ENCODE data around the gene TMEM45B.

The TMEM45B gene

DNA sequence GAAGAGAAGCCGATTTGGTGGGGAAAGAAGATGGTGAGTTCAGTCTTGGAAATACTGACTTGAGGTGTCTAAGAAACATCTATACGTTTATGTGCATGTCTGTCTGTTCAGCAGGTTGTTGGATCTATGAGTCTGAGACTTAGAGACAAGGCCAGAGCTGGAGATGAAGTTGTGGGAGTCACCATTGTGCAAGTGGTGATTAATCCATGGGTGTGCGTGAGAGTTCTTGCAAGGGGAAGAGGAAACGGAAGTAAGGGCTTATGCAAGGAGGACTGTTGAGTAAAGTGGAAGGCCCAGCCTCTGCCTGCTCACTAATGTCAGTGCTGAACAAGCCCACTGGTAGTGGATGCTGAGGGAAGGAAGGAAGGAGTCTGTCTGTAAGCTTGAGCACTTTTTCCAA, 9.7 kb downstream of the TMEM45B start:
- TF ChIP-seq, protein P1, sequence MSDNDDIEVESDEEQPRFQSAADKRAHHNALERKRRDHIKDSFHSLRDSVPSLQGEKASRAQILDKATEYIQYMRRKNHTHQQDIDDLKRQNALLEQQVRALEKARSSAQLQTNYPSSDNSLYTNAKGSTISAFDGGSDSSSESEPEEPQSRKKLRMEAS (IDR thresholded peaks at IDR 0.05), result no peak
- TF ChIP-seq CREB1 (IDR thresholded peaks at IDR 0.05; ENCODE audit: low read depth) (no peak), TCF12 (IDR thresholded peaks at IDR 0.05; ENCODE audit: low read depth) (no peak), FOXM1 (IDR thresholded peaks at IDR 0.05; ENCODE audit: borderline replicate concordance, low read depth) (no peak), TAF1 (IDR thresholded peaks at IDR 0.05; ENCODE audit: low read depth) (no peak), EP300 (IDR thresholded peaks at IDR 0.05; ENCODE audit: borderline replicate concordance) (no peak), RAD21 (IDR thresholded peaks at IDR 0.05; ENCODE audit: low read depth) (no peak), CEBPB (IDR thresholded peaks at IDR 0.05) (no peak), NFIC (IDR thresholded peaks at IDR 0.05) (no peak), ZBTB7A (IDR thresholded peaks at IDR 0.05; ENCODE audit: low read depth) (no peak), TEAD4 (IDR thresholded peaks at IDR 0.05) (no peak), YY1 (IDR thresholded peaks at IDR 0.05; ENCODE audit: low read depth) (no peak), EGR1 (IDR thresholded peaks at IDR 0.05) (no peak)
- TF ChIP-seq, protein P2, sequence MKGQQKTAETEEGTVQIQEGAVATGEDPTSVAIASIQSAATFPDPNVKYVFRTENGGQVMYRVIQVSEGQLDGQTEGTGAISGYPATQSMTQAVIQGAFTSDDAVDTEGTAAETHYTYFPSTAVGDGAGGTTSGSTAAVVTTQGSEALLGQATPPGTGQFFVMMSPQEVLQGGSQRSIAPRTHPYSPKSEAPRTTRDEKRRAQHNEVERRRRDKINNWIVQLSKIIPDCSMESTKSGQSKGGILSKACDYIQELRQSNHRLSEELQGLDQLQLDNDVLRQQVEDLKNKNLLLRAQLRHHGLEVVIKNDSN (IDR thresholded peaks at IDR 0.05), result no peak
- TF ChIP-seq, protein P3, sequence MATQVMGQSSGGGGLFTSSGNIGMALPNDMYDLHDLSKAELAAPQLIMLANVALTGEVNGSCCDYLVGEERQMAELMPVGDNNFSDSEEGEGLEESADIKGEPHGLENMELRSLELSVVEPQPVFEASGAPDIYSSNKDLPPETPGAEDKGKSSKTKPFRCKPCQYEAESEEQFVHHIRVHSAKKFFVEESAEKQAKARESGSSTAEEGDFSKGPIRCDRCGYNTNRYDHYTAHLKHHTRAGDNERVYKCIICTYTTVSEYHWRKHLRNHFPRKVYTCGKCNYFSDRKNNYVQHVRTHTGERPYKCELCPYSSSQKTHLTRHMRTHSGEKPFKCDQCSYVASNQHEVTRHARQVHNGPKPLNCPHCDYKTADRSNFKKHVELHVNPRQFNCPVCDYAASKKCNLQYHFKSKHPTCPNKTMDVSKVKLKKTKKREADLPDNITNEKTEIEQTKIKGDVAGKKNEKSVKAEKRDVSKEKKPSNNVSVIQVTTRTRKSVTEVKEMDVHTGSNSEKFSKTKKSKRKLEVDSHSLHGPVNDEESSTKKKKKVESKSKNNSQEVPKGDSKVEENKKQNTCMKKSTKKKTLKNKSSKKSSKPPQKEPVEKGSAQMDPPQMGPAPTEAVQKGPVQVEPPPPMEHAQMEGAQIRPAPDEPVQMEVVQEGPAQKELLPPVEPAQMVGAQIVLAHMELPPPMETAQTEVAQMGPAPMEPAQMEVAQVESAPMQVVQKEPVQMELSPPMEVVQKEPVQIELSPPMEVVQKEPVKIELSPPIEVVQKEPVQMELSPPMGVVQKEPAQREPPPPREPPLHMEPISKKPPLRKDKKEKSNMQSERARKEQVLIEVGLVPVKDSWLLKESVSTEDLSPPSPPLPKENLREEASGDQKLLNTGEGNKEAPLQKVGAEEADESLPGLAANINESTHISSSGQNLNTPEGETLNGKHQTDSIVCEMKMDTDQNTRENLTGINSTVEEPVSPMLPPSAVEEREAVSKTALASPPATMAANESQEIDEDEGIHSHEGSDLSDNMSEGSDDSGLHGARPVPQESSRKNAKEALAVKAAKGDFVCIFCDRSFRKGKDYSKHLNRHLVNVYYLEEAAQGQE (IDR thresholded peaks at IDR 0.05; ENCODE audit: low read depth), result no peak

DNA sequence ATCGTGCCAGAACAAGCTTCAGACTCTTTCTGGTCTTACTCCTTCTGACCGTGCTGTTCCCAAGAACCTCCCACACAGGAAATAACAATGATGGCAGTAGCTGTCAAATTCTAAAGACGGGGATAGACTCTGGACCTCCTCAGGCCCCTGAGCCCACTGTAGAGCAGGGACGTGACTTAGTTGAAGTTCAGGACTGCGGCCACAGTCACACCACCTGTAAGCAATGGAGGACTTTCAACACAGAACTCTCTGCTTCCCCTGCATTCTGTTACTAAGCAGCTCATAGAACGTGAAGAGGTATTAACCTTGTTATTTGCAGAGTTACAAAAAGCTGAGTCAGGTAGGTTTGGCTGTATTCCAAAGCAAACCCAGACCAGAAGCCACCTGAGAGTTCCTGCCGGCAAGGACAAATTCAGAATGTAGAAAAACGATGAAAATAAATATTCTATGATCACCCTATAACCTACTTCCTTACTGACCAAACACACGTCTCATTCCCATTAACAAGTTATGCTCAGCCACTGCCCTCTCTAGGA, 12.7 kb downstream of the TMEM45B start:
- TF ChIP-seq ZBTB7A (IDR thresholded peaks at IDR 0.05; ENCODE audit: low read depth), result no peak
- TF ChIP-seq, protein P2 (IDR thresholded peaks at IDR 0.05), result no peak
- TF ChIP-seq TEAD4 (IDR thresholded peaks at IDR 0.05), result no peak
- TF ChIP-seq EP300 (IDR thresholded peaks at IDR 0.05; ENCODE audit: borderline replicate concordance), result no peak
- peak; percentile 50; the same call in 1 of the 2 replicates for TF ChIP-seq NFIC (IDR thresholded peaks at IDR 0.05)
- TF ChIP-seq, protein P1 (IDR thresholded peaks at IDR 0.05), result no peak
- 0 out of 2 replicates have a peak, but pooled peaks have one; percentile 19 for TF ChIP-seq YY1 (IDR thresholded peaks at IDR 0.05; ENCODE audit: low read depth)

DNA sequence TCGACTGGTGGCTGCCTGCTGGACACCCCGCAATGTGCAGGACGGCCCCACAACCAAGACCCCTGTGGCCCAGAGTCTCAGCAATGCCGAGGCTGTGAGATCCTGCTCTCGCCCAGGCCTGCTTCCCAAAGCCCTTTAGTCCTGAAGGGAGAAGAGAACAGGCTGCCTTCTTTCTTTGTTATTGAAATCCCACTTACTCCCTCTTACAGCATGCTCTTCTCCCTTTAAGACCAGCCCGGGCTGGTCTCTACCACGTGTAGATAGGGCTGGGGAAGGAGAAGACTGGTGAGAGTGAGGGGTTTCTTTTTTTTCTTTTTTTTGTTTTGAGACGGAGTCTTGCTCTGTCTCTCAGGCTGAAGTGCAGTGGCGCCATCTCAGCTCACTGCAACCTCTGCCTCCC, 21.3 kb downstream of the TMEM45B start:
- TF ChIP-seq YY1 (IDR thresholded peaks at IDR 0.05; ENCODE audit: low read depth) (no peak), TAF1 (IDR thresholded peaks at IDR 0.05; ENCODE audit: low read depth) (no peak)

DNA sequence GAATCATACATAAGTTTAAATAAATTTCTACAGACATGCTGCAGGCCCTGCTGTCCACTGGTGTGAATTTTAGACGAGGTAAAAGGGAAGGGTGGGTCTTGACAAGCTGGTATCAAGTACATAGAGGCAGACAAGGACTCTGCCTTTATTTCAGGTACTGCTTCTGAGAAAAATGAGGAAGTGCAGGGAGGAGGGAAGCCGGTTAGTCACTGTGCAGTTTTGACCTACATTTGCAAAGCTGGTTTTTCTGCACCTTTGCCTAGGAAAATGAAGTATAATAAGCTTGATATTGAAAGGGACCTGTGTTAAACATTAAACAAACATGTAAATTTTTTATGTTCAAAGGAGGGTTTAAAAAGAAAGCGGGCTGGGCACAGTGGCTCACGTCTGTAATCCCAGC, 24.6 kb downstream of the TMEM45B start:
- no peak for TF ChIP-seq YY1 (IDR thresholded peaks at IDR 0.05; ENCODE audit: low read depth)
- no peak for TF ChIP-seq CREB1 (IDR thresholded peaks at IDR 0.05; ENCODE audit: low read depth)
- no peak for TF ChIP-seq RAD21 (IDR thresholded peaks at IDR 0.05; ENCODE audit: low read depth)
- TF ChIP-seq FOXM1 (IDR thresholded peaks at IDR 0.05; ENCODE audit: borderline replicate concordance, low read depth), result no peak
- TF ChIP-seq, protein P3 (IDR thresholded peaks at IDR 0.05; ENCODE audit: low read depth), result no peak
- no peak for TF ChIP-seq TAF1 (IDR thresholded peaks at IDR 0.05; ENCODE audit: low read depth)
- no peak for TF ChIP-seq NFIC (IDR thresholded peaks at IDR 0.05)
- no peak for TF ChIP-seq ZBTB7A (IDR thresholded peaks at IDR 0.05; ENCODE audit: low read depth)
- no peak for TF ChIP-seq EGR1 (IDR thresholded peaks at IDR 0.05)
- no peak for TF ChIP-seq TCF12 (IDR thresholded peaks at IDR 0.05; ENCODE audit: low read depth)
- TF ChIP-seq, protein P1 (IDR thresholded peaks at IDR 0.05), result no peak
- TF ChIP-seq, protein P2 (IDR thresholded peaks at IDR 0.05), result no peak
- TF ChIP-seq TEAD4 (IDR thresholded peaks at IDR 0.05), result no peak
- TF ChIP-seq CEBPB (IDR thresholded peaks at IDR 0.05), result no peak
- no peak for TF ChIP-seq EP300 (IDR thresholded peaks at IDR 0.05; ENCODE audit: borderline replicate concordance)

DNA sequence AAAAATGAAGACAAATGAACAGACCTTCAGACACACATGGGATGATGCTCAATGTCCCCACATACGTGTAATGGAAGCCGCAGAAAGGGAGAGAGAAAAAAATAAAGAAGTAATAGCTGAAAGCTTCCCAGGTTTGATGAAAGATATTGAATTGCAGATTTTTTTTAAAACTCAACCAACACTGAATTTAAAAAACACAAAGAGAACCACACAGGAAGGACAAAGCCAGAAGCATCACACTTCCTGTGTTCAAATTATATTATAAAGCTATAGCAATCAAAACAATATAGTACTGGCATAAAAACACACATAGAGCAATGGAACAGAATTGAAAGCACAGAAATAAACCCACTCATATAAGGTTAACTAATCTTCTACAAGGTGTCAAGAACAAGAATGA, 26.5 kb downstream of the TMEM45B start:
- no peak for TF ChIP-seq NFIC (IDR thresholded peaks at IDR 0.05)
- TF ChIP-seq FOXM1 (IDR thresholded peaks at IDR 0.05; ENCODE audit: borderline replicate concordance, low read depth), result no peak
- TF ChIP-seq ZBTB7A (IDR thresholded peaks at IDR 0.05; ENCODE audit: low read depth), result no peak
- TF ChIP-seq, protein P2 (IDR thresholded peaks at IDR 0.05), result no peak
- TF ChIP-seq TCF12 (IDR thresholded peaks at IDR 0.05; ENCODE audit: low read depth), result no peak
- no peak for TF ChIP-seq CEBPB (IDR thresholded peaks at IDR 0.05)
- TF ChIP-seq TAF1 (IDR thresholded peaks at IDR 0.05; ENCODE audit: low read depth), result no peak
- TF ChIP-seq CREB1 (IDR thresholded peaks at IDR 0.05; ENCODE audit: low read depth), result no peak
- no peak for TF ChIP-seq EGR1 (IDR thresholded peaks at IDR 0.05)
- no peak for TF ChIP-seq EP300 (IDR thresholded peaks at IDR 0.05; ENCODE audit: borderline replicate concordance)
- TF ChIP-seq, protein P1 (IDR thresholded peaks at IDR 0.05), result no peak
- no peak for TF ChIP-seq YY1 (IDR thresholded peaks at IDR 0.05; ENCODE audit: low read depth)
- TF ChIP-seq TEAD4 (IDR thresholded peaks at IDR 0.05), result no peak
- TF ChIP-seq, protein P3 (IDR thresholded peaks at IDR 0.05; ENCODE audit: low read depth), result no peak
- no peak for TF ChIP-seq RAD21 (IDR thresholded peaks at IDR 0.05; ENCODE audit: low read depth)

All from Ishikawa (cell line).